T-helper 9 cell (primary cell): Measurements from ENCODE around the gene GRIK4.

Source experiments
- DNase-seq: peaks from one replicate; pipeline ENCODE4 v3.0.0-alpha.2; 2020

The GRIK4 gene

DNA sequence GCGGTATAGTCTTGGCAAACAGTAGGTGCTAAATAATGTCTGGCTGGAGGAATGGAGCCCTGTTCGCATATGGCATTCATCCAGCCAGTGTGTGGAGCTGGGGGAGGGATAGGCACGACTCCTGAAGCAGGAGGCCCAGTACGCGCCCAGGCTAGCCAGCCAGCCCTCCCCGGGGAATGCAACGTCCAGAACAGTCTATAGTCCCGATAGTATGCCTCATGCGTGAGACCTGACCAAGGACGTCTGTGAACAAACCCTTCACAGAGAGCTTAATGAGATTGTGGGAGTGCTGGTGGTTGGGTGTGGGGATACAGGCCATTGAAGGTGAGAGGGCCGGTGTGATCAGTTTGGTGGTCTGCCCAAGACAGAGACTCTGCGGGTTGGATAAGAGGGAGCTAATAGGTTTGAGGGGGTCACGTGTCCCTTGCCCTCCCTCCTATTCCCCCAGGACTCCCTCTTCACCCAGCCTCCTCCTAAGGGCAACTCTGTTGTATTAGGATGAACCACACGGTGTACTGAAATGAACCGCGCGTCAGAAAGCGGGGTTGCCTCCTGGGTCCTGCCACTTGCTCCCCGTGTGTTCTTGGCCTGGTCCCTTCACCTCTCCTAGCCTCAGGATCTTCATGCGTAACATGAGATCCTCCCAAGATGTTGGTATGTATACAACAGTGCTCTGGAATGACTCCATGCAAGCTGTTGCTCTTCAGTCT is 987 bp upstream of the GRIK4 start:
- DNase-seq = no peak

DNA sequence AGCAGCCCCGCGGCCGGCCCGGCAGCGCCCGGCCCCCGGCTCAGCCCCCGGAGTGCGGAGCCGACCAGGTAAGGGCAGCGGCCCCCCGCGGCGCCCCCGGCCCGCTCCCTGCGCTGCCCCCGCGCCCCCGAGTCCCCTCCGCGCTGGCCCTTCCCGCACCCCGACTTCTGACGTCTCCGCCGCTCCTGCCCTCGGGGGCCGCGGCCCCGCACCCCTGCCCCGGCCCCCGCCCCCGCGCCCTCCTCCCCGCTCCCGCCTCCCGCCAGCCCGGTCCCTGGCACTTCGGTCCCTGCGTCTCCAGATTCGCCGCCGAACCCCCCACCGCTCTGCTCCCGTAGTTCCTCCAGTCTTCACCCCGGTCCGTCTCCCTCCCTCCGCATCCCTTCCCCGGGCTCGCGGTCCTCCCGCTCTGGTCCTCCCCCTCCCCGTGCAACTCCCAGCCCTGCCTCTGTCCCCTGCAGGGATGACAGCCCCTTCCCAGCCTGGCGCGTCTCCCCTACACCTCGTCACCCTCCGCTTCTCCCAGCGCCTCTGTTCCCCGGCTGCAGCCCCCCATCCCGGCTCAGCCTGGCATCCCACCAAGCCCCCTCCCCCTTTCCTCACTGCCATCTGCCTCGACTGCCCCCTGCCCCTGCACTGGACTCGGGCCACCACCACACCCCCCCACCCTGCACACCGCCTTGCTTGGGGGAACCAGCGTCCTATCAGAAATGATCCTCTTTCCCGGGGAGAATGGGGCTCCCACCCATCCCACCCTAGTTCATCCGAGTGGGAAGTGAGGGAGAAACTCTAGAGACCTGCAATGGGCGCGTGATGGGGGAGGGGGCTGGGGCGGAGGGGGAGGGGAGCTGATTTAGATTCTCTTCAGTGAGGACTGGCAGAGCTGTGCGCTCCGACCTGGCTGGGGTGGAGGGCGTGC is 531 bp downstream of the GRIK4 start:
- DNase-seq = no peak

DNA sequence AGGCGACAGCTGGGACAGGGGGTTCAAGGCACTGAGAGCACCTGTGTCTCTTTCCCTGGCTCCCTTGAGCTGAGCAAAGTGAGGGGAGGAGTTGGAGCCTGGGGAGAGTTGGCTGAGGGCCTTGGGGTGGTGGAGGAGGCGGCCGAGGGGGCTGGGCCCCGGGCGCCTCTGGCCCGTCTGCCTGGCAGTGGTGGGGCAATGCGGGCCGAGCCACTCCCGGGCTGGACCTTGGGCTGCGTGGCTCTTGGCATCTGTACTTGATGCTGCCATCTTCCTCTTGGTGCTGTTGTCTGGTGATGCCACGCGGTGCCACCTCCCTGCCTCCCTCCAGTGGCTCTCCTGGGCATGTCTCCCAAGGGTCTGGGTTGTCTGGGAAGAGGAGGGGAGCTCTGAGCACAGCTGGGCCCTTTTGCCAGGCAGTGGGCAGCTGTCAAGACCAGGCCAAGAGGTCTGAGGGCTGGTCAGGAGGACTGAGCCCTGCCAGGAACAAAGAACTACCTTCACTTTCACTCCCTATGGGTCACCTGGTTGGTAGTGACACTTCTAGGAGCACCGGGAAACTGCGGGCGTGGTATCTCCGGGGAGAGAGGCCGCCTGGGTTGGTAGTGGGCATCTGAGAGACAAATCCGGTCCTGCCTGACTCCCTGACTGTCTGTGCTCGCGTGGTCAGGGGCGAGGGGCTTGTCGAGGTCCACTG is 1.3 kb downstream of the GRIK4 start:
- DNase-seq = no peak

DNA sequence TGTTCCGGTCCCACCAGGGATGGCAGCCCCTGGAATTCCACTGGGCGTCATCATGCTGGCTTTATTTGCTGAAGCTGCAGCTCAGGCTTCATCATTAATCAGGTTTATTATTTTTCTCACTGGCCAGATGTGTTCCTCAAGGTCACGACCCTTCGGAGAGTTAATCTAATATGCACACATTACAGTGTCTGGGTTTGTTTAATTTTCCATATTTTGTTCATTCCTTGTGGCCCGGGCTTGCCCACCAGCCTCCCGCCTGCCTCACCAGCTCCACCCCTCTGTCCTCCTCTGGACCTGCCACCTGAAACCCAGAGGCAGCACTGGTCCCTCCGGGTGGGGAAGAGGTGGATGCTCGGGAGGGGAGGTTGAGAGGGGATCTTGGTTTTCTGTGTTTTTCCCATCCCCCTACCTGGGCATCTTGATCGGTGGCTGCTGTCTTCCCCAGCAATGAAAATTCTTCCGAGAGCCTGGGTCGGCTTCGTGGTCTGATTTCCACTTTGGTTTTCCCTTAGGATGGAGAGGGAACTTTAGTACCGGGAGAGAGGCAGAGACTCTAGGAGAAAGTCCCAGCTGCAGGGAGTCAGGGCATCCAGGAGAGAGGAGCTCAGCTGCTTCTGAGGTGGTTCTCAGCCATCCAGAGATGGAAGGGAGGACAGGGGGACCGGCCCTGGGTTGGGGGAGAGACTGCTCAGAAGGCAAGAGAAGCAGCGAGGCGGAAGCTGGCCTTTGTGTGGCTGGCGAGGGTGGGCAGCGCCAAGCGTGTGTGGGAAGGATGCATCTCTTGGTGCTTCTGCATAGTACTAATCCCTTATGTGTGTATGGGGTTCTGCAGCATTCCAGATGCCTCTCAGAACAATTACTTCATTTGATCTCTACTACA is 2.1 kb downstream of the GRIK4 start:
- DNase-seq = no peak

DNA sequence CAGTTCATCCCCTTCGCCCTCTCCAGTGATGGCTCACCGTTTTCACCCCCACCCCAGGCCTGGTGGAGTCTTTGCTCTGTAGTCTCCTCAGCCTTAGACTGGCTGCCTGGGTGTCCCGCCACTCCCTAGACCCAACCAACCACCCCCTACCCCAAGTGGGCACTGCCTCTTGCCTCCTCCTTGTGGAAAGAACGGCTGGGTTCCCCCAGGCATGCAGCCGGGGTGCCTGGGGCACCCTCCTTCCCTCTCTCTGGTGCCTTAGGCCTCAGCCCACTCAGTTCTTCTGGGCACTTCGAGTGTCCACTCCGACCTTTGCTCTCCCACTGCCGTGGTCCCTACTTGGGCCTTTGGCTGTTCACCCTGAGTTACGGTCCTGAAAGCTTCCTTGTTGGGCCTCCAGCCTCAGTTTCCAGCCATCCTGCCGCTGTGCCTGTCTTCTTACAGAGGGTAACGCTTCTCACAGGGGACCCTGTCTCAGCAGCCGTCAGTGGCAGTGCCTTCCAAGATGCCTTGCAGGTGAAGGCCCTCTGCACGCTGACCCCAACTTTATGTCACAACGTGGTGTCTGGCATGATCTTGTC is 3.1 kb downstream of the GRIK4 start:
- no peak for DNase-seq

DNA sequence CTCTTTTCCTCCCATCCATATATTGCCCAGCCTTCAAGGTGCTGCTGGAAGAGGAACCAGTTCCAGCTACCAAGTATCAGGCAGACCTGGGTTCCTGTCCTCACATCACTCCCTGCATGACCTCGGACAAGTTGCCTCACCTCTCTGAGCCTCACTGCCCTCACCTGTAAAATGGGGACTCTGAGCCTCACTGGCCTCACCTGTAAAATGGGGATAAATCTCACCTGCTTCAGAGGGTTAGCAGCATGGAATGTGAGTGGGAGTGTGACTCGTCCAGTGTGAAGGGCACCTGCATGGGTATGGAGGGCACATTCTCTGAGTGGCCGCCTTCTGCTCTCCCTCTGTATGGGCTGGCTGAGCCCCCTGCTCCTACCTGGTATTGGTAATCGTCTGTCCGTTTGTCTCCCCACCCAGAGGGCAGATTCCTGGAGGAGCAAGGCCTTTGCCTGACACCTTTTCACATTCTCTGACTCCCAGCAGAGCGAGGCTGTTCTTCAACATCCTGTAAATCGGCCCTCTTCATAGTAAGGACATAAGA is 3.7 kb downstream of the GRIK4 start:
- no peak for DNase-seq

DNA sequence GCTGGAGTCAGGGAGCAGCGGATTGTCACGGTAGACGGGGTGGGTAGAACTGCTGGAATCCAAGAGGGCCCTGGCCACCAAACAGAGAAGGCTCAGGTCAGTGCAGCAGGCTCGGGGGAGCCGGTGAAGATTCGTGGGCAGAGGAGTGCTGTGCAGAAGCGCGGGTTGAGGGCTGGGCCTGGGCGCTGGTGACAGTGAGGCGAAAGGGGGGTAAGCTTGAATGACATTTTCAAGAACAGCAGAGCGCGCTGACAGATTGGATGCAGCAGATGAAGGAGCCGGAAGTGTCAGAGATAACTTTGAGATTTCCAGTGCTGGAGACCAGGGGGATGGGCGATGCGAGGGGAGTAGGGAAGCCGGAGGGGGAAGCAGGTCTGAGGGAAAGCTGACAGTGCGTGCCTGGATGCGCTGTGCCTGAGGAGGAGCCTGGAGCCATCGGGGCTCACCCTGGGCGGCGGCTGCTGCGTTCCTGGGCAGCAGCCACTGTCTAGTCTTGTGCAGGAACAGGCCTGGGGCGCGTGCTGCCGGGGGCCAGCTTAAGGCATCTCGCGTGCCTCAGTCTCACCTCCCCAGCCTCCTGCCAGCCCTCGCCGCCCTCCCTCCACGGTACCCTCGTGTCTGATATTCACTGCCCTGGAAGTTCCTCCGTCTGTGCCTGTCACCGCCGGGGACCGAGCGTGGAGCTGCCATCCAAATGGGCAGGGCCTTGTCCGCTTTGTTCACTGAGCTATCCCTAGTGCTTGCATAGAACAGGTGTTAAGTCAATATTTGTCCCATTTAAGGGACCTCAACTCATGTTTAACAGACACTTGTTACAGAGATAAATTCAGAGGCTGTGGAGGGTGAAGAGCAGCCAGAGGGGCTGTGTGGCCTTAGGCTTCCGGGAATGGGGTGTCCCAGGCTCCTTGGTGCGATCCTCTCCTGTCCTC is 5.2 kb downstream of the GRIK4 start:
- DNase-seq = no peak

DNA sequence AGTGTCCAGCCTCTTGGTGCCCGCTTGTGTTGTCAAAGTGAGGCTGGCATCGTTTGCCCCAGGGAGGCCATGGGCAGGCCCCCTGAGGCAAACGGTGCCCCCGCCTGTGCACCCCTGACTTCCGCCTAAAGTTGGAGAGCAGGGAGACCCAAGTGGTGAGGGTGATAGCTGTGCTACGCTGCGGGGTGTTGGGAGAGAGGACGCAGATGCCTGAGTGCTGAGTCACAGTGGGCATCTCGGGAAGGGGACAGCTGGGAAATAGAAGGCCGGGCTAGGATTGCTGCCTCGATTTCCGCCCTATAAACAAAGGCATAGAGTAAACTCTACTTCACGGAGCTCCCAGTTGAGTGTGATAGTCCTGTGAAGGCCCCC is 5.8 kb downstream of the GRIK4 start:
- no peak for DNase-seq

DNA sequence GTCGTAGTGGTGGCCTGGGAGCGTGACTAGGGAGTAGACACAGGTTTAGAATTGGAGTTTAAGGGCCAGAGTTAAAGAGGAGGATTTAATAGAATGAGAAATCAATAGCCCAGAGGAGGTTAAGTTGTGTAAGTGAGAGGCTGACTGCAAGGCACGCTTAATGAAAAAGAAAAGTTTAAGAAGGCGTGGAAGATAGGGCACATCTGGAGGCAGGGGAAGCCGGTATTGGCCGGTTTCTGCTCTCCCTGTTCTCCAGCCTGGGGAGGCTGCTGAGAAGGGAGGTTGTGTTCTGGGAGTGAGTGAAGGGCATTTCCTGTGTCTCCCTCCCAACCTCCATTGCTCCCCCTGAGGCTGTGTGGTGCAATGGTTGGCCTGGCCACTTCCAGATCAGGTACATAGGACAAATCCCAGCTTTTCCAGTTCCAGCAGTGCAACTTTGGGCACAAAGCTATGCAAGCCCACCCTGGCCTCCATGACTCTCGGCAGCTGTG is 6.3 kb downstream of the GRIK4 start:
- DNase-seq = no peak

DNA sequence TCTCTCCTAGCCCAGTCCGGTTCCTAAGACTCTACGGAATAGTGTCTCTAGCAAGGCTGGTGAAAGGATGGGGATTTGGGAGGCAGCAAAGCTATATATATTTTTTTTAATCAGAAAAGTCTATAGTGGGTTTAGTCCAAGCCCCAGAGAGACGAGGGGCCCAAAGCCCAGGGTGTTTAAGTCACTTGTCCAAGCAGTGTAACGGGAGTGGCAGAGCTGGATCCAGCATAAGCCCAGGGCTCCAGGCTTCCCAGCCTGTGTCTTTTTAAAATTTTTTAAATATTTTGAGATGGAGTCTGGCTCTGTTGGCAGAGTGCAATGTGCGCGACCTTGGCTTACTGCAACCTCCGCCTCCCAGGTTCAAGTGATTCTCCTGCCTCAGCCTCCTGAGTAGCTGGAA is 6.8 kb downstream of the GRIK4 start:
- no peak for DNase-seq

DNA sequence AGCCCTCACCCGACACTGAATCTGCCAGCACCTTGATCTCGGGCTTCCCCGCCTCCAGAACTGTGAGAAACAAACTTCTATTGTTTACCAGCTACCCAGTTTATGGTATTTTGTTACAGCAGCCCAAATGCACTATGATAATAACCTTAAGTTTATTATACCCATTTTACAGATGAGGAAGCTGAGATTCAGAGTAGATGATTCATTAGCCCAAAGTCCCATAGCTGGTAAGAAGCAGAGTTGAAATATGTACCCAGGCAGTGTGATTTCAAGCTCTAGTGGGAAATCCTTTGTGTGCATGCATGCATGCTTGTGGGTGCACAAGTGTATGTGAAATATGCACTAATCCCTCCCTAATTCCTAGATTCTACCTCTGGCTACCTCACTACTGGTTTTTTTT is 7.9 kb downstream of the GRIK4 start:
- no peak for DNase-seq

DNA sequence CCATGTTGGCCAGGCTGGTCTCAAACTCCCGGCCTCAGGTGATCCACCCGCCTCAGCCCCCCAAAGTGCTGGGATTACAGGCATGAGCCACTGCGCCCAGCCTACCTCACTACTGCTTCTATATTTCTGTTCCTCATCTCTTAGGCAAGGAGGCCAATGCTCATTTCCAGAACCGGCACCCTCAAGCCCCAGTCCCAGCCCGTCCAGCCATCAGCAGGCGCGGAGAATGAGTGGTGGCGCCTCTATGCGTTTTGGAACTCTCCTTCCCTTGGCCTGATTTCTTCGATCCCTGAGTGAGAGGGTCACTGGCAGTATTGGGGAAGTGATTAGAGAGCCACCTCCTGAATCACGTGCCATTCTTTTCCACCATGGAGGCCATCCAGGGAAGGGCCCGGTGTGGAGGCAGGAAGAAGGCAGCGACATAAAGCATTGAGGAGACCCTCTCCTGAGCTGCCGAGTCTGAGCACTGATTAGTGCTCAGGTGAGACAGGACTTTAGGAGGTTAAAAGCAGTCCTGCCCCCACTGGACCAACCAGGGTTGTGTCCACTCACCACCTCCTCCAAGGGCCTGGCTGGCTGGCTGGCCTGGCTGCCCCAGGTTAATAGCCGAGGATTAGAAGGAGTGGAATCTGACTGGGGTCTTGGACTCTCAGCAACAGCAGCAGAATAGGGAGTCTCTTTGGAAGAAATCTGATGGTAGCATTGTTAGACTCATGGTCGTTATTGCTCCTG is 8.7 kb downstream of the GRIK4 start:
- no peak for DNase-seq

DNA sequence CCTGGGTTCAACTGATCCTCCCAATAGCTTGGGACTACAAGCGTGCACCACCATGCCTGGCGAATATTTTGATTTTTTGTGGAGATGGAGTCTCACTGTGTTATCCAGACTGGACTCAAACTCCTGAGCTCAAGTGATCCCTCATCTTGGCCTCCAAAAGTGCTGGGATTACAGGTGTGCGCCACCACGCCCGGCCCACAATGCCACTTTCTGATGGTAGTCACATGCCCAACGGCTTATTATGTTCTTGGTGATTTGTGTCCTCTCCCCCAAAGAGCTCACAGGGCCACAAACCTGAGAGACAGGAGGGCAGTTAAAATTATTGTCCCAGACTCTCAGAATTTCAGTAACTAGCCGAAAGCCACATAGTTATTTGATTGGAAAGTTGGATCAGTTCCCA is 9.6 kb downstream of the GRIK4 start:
- DNase-seq = no peak

DNA sequence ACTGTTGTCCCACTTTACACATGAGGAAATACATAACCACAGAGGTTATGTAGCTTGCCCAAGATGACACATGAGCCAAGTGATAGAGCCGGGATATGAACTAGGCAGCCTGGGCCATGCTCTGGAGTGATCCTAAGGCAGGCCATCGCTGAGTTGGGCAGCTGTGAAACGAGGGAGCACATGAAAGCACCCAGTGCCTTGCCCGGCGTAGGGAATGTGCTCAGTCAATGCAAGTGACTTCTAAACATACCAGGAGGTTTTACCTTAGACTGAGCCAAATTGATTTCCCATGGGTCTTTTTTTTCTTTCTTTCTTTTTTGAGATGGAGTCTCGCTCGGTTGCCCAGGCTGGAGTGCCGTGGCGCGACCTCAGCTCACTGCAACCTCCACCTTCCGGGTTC is 10.5 kb downstream of the GRIK4 start:
- DNase-seq = no peak

DNA sequence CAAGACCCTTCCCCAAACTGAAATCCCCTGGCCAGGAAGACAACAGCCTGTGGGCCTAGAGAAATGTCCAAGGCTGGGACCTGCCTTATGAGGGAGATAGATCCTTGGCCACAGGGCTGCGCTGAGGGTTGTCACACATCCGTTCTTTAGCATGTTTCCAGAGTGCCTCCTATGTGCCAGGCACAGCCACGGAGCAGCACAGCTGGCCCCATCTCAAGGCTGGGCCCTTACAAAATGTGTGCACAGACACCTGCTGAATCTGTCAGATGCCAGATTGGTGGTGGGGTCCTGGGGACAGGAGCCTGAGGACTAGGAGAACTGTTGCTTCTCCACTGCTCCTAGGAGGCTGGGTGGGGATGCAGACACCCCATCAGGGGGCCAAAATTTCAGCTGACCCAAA is 11.2 kb downstream of the GRIK4 start:
- no peak for DNase-seq

DNA sequence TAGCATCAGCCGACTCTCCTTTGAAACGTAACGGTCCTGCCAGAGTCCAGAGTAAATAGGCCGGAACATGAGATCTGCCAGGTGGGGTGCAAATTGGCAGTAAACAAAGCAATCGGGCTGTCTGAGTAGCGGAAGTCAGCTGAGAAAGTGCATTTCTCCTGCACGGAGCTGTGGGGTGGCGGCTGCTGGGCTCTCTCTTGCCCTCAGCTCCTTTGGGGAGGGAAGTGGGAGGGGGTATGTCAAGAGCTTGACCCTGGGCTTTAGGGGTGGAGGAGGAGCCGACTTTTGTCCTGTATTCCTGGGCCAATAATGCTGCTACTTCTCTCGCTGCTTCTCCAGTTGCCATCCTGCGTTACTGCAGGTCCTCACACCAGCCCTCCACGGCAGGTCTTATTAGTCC is 11.6 kb downstream of the GRIK4 start:
- DNase-seq = no peak

DNA sequence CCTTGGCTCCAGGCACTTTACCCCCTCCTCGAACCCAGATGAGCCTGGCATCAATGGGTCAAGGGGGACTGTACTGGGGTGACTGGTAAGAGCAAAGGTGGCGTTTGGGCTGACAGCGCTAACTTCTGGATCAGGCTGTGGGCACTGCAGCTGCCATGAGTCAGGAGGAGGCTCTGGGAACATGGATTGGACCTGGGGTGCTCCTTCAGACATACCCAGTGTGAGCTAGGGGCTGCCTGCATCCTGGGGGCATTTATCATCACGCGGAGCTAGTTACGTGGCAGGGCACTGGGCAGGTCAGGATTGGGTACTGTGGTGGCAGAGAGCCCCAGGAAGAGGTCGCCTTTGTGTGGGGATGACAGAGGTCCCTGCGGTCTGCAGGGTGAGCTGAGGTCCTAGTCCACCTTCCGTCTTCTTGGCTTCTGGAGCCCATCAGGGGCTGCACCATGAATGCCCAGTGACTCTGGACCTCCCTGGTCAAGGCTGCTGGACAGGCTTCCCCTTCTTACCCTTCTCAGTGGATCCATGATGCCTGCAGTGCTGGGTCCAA is 13.1 kb downstream of the GRIK4 start:
- DNase-seq = no peak

DNA sequence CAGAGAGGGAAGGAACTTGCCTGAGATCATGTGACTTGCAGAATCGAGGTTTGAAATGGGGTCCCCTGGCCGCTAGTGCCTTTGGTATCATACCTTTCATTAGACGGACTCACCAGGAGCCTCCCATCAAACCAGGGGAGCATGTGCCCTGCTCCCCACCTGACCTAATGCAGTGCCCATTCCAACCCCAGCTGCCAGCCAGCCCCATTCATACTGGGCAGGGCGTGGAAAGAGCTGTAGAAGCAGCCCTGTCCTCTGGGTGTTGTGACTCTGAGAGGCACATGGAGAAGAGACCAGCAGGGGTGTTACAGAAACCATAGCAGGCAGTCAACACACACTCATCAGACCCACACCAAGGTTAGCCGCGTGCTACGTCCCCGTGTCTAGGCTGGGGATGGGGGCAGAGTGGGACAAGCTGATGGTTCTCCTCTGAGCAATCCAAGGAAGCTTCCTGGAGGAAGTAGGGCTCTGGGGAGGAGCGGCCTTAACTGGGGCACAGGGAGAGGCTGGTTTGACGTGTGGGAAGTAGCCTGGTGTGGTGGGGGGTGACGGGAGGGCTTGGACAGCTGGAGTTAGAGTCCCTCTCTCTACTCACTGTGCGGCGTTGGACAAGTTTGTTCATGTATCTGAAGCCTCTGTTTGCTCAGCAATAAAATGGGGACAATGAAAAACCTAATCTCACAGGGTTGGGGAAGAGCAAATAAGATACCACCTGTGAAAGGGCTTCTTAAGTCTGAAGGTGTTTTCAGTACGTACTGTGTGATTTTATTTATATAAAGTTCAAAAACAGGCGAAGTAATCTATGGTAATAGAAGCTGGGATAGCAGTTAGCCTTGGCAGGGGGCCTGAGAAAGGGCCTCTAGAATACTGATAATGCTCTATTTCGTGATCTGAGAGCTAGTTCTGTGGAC is 14.0 kb downstream of the GRIK4 start:
- no peak for DNase-seq

DNA sequence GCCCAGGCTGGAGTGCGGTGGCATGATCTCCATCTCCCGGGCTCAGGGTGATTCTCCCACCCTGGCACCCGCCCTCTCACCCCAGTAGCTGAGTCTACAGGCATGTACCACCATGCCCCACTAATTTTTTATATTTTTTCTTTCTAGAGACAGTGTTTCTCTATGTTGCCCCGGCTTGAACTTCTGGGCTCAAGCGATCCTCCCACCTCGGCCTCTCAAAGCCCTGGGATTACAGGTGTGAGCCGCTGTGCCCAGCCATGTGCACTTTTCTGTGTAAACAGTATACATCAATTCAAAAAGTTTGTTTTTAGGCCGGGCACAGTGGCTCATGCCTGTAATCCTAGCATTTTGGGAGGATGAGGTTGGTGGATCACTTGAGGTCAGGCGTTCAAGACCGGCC is 14.7 kb downstream of the GRIK4 start:
- DNase-seq = no peak
